NT2/D1 (cell line): ENCODE measurements around the gene CPEB3.

Experiments used
- SUZ12 ChIP-seq: IDR thresholded peaks from 2 replicates; pipeline ENCODE4 v1.6.1; 2011; ENCODE audit not compliant: insufficient read length, insufficient read depth; ENCODE audit errors: extremely low read depth
- YY1 ChIP-seq: IDR thresholded peaks from 2 replicates; pipeline ENCODE4 v1.6.1; 2011; ENCODE audit not compliant: insufficient read length, insufficient read depth
- ZNF274 ChIP-seq: IDR thresholded peaks from 2 replicates; pipeline ENCODE4 v1.6.1; 2011; ENCODE audit warnings: mild to moderate bottlenecking, low read depth, low read length

DNA sequence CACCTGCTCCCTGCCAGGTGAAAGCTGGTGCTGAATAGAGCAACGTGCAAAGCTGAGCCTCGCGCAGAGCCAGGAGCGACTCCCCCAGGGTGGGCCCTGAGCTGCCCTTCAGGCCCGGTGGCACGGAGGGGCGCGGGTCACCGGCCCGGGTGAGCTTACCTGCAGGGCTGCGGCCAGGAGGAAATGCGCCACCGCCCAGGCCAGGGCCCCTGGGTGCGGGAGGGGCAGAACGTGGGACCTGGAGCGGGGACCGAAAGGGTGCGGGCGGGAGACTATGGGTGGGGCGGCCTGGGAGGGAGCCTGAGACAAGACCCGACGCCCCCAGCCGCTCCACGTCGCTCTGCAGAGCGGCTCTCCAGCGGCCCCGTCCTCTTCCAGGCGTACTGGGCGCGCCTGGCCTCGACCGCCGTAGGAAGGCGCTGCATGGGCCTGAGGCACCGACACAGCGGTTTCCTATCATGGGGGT is 245.2 kb downstream of the CPEB3 start:
- TF ChIP-seq SUZ12 (no peak), ZNF274 (no peak), YY1 (no peak)
